ENCODE measurements around the gene SCAI.

DNA sequence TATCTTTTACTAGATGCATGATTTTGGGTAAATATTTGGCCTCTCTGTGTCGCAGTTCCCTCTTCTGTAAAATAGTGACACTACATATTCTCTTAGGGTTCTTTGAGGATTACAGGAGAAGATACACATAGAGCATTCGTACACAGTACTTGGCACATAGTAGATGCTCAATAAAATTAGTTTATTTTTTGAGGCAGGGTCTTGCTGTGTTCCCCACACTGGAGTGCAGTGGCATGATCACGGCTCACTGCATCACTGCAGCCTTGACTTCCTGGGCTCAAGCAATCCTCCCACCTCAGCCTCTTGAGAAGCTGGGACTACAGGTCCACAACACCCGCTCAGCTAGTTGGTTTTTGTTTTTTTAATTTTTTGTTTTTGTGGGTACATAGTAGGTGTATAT, 1.6 kb downstream of the SCAI start:
- TF ChIP-seq, protein P1, sequence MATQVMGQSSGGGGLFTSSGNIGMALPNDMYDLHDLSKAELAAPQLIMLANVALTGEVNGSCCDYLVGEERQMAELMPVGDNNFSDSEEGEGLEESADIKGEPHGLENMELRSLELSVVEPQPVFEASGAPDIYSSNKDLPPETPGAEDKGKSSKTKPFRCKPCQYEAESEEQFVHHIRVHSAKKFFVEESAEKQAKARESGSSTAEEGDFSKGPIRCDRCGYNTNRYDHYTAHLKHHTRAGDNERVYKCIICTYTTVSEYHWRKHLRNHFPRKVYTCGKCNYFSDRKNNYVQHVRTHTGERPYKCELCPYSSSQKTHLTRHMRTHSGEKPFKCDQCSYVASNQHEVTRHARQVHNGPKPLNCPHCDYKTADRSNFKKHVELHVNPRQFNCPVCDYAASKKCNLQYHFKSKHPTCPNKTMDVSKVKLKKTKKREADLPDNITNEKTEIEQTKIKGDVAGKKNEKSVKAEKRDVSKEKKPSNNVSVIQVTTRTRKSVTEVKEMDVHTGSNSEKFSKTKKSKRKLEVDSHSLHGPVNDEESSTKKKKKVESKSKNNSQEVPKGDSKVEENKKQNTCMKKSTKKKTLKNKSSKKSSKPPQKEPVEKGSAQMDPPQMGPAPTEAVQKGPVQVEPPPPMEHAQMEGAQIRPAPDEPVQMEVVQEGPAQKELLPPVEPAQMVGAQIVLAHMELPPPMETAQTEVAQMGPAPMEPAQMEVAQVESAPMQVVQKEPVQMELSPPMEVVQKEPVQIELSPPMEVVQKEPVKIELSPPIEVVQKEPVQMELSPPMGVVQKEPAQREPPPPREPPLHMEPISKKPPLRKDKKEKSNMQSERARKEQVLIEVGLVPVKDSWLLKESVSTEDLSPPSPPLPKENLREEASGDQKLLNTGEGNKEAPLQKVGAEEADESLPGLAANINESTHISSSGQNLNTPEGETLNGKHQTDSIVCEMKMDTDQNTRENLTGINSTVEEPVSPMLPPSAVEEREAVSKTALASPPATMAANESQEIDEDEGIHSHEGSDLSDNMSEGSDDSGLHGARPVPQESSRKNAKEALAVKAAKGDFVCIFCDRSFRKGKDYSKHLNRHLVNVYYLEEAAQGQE (IDR thresholded peaks at IDR 0.05; ENCODE audit: insufficient read depth in 1 of 2, low read depth in 2 of 2, low read length in 2 of 2), result no peak
- TF ChIP-seq POLR2AphosphoS5 (IDR thresholded peaks at IDR 0.05; ENCODE audit: low read depth, low read length) (no peak), TAF1 (IDR thresholded peaks at IDR 0.05; ENCODE audit: borderline replicate concordance, insufficient read depth, low read length) (no peak)
